HEK293 (cell line): Measurements from ENCODE around the gene TSPAN13.

Source experiments
- GLIS1 ChIP-seq: fragments of 450-650 bp; formaldehyde crosslinking; IDR thresholded peaks from 2 replicates; pipeline ENCODE4 v1.5.1; 2016; ENCODE audit warnings: missing biosample characterization, missing genetic modification characterization
- ZBTB44 ChIP-seq: fragments of 450-650 bp; IDR thresholded peaks from 2 replicates; pipeline ENCODE4 v1.5.1; 2018; ENCODE audit warnings: missing biosample characterization, mild to moderate bottlenecking, missing genetic modification characterization
- ZBTB48 ChIP-seq: fragments of 450-650 bp; formaldehyde crosslinking; IDR thresholded peaks from 2 replicates; pipeline ENCODE4 v1.5.1; 2016; ENCODE audit warnings: missing biosample characterization, missing genetic modification characterization
- ZBTB7A ChIP-seq: fragments of 450-650 bp; formaldehyde crosslinking; IDR thresholded peaks from 2 replicates; pipeline ENCODE4 v1.5.1; 2016; ENCODE audit warnings: low read depth, missing biosample characterization, missing genetic modification characterization
- ZNF148 ChIP-seq: fragments of 450-650 bp; formaldehyde crosslinking; IDR thresholded peaks from 2 replicates; pipeline ENCODE4 v1.5.0; 2017; ENCODE audit warnings: missing biosample characterization, missing genetic modification characterization, borderline replicate concordance
- ZNF449 ChIP-seq: fragments of 450-650 bp; formaldehyde crosslinking; IDR thresholded peaks from 2 replicates; pipeline ENCODE4 v1.5.1; 2017; ENCODE audit warnings: missing biosample characterization, mild to moderate bottlenecking, missing genetic modification characterization, moderate library complexity
- ZNF837 ChIP-seq: fragments of 450-650 bp; formaldehyde crosslinking; IDR thresholded peaks from 2 replicates; pipeline ENCODE4 v1.5.1; 2016; ENCODE audit warnings: missing biosample characterization, missing genetic modification characterization
- TF ChIP-seq, protein P1 (sequence below): fragments of 450-650 bp; formaldehyde crosslinking; IDR thresholded peaks from 2 replicates; pipeline ENCODE4 v1.5.1; 2016; ENCODE audit warnings: missing biosample characterization, missing genetic modification characterization

DNA sequence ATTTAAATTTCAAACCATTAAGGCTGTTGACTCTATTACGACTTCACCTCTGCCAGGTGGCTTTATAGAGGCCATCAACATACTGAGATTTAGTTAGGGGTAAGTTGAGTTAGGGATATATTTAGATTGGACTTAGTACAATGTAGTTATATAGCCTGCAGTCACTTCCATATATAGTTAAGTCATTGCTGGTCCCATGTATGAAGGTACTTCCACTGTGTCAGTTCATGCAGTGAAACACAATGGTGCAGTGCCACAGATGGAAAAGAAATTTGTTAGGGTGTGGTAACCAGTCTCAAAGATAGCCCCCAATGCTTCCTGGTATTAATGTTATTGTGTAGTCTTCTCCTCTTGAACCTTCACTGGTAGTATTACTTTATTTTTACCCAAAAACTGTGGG, 12.6 kb upstream of the TSPAN13 start:
- no peak for TF ChIP-seq ZBTB48
- TF ChIP-seq, protein P1, sequence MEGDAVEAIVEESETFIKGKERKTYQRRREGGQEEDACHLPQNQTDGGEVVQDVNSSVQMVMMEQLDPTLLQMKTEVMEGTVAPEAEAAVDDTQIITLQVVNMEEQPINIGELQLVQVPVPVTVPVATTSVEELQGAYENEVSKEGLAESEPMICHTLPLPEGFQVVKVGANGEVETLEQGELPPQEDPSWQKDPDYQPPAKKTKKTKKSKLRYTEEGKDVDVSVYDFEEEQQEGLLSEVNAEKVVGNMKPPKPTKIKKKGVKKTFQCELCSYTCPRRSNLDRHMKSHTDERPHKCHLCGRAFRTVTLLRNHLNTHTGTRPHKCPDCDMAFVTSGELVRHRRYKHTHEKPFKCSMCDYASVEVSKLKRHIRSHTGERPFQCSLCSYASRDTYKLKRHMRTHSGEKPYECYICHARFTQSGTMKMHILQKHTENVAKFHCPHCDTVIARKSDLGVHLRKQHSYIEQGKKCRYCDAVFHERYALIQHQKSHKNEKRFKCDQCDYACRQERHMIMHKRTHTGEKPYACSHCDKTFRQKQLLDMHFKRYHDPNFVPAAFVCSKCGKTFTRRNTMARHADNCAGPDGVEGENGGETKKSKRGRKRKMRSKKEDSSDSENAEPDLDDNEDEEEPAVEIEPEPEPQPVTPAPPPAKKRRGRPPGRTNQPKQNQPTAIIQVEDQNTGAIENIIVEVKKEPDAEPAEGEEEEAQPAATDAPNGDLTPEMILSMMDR (tag by site-specific recombination): no peak
- no peak for TF ChIP-seq ZNF449
- no peak for TF ChIP-seq ZNF148 (tag by site-specific recombination)
- TF ChIP-seq ZBTB44 (tag by site-specific recombination): no peak
- TF ChIP-seq ZBTB7A (tag by site-specific recombination): no peak
- no peak for TF ChIP-seq ZNF837 (tag by site-specific recombination)
- no peak for TF ChIP-seq GLIS1 (tag by site-specific recombination)
